Measurements from ENCODE around the gene SLC2A13.

DNA sequence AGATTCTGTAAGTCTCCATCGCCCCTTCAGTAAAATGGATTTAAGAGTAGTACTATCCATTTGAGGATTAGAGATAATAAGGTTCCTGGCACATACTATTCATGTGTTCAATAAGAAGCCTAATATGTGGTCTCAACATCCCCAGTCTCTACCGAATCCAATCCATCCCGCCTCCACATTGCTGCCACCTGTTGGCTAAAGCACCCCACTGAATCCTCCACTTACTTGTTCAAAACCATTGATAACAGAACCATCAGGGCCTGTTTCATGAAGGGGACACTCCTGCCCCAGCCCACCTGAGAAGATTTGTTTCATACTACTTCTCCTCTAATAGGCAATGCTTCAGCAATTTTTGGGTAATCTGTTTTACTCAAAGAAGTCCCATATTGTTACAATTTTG is 147.5 kb downstream of the SLC2A13 start:
- TF ChIP-seq, protein P1, sequence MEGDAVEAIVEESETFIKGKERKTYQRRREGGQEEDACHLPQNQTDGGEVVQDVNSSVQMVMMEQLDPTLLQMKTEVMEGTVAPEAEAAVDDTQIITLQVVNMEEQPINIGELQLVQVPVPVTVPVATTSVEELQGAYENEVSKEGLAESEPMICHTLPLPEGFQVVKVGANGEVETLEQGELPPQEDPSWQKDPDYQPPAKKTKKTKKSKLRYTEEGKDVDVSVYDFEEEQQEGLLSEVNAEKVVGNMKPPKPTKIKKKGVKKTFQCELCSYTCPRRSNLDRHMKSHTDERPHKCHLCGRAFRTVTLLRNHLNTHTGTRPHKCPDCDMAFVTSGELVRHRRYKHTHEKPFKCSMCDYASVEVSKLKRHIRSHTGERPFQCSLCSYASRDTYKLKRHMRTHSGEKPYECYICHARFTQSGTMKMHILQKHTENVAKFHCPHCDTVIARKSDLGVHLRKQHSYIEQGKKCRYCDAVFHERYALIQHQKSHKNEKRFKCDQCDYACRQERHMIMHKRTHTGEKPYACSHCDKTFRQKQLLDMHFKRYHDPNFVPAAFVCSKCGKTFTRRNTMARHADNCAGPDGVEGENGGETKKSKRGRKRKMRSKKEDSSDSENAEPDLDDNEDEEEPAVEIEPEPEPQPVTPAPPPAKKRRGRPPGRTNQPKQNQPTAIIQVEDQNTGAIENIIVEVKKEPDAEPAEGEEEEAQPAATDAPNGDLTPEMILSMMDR (IDR thresholded peaks at IDR 0.05) = no peak
- no peak for TF ChIP-seq POLR2A (IDR thresholded peaks at IDR 0.05)
- TF ChIP-seq EP300 (IDR thresholded peaks at IDR 0.05) = no peak

Measured in tibial nerve (tissue), 4 donors.